HepG2 (cell line): ENCODE measurements around the gene ATP13A5. TPM values are rescaled to one million over a fixed set of nuclear protein-coding genes. Genes with fewer than 3 reads are reported as not detected.

Experiments
- ATAC-seq: fragments of 200-7000 bp; cut with Tn5 transposase; 3 replicates; pipeline ENCODE4 v1.9.1; 2020; ENCODE audit warnings: mild to moderate bottlenecking, moderate library complexity
- BruUV-seq: library from RNA; stranded (reverse); fragments of 400-500 nt; replicated peaks from 2 replicates; lab custom pipeline; 2021; lab: Mats Ljungman, UMichigan
- CTCF ChIA-PET: fragments of 300-600 bp; formaldehyde crosslinking; extraction: SDS; loops from one replicate; lab custom pipeline; 2021; ENCODE audit warnings: low total read pairs, inconsistent platforms, low intra/inter-chr PET ratio; lab: Yijun Ruan, JAX
- POLR2A ChIA-PET: fragments of 350-600 bp; sonication (Branson Sonifier 250); formaldehyde crosslinking; loops from one replicate; lab custom pipeline; 2020; ENCODE audit warnings: antibody characterized with exemption, inconsistent platforms; lab: Yijun Ruan, JAX
- DNase-seq: peaks from one replicate; pipeline ENCODE4 v3.0.0-alpha.2; 2015; ENCODE audit warnings: low spot score
- FAIRE-seq: peaks from 3 replicates; lab custom pipeline; 2011; peaks lifted over from hg19 to GRCh38; lab: Jason Lieb, UNC
- H2AFZ ChIP-seq: one replicate; pipeline ENCODE4 v1.6.1; 2011; ENCODE audit warnings: low read length, inconsistent platforms
- H3K27ac ChIP-seq: fragments of 300-600 bp; 3 replicates; pipeline ENCODE4 v1.8.0; 2011; ENCODE audit warnings: mixed run types, mild to moderate bottlenecking, mixed read lengths, low read length, inconsistent platforms; ENCODE audit not compliant: insufficient read depth; ENCODE audit errors: extremely low read length
- H3K27me3 ChIP-seq, 2 experiments: fragments of 200-600 bp in 1 of 2; 2 replicates in 1 of 2; 3 replicates in 1 of 2; pipeline versions ENCODE4 v1.6.0 to v1.8.0; 2011; ENCODE audit warnings: low read length in 2 of 2, mild to moderate bottlenecking in 2 of 2, moderate library complexity in 2 of 2, inconsistent platforms in 1 of 2; ENCODE audit not compliant: insufficient read depth in 2 of 2, control insufficient read depth in 1 of 2
- H3K36me3 ChIP-seq, 2 experiments: fragments of 200-600 bp in 1 of 2; replicated peaks in 1 of 2; 2 replicates in 1 of 2; 3 replicates in 1 of 2; pipeline versions ENCODE4 v1.5.1 to v1.8.0; 2011; ENCODE audit warnings: low read length in 2 of 2, inconsistent platforms in 1 of 2; ENCODE audit not compliant: insufficient read depth in 2 of 2, control insufficient read depth in 1 of 2
- H3K4me1 ChIP-seq: 2 replicates; pipeline ENCODE4 v1.5.1; 2012; ENCODE audit warnings: low read length, inconsistent platforms; ENCODE audit not compliant: insufficient read depth
- H3K4me2 ChIP-seq: 2 replicates; pipeline ENCODE4 v1.6.0; 2011; ENCODE audit warnings: low read depth, low read length, inconsistent platforms
- H3K4me3 ChIP-seq, 3 experiments: fragments of 200-600 bp in 1 of 3; sonication (generic), shearing (Covaris generic) in 1 of 3; replicated peaks in 1 of 3; 2 replicates each; pipeline ENCODE4 v1.5.1; 2011 to 2016; ENCODE audit warnings: low read length in 3 of 3, inconsistent platforms in 2 of 3, low read depth in 2 of 3, mild to moderate bottlenecking in 2 of 3, control low read depth in 1 of 3, mixed read lengths in 1 of 3; ENCODE audit not compliant: insufficient read depth in 1 of 3
- H3K79me2 ChIP-seq: one replicate; pipeline ENCODE4 v1.6.1; 2011; ENCODE audit warnings: low read length, inconsistent platforms; ENCODE audit not compliant: insufficient read depth
- H3K9ac ChIP-seq: 2 replicates; pipeline ENCODE4 v1.6.0; 2011; ENCODE audit warnings: mild to moderate bottlenecking, low read depth, low read length, inconsistent platforms; ENCODE audit not compliant: insufficient read depth
- H3K9me3 ChIP-seq: 2 replicates; pipeline ENCODE4 v1.5.1; 2012; ENCODE audit warnings: mild to moderate bottlenecking, low read length
- H4K20me1 ChIP-seq: 2 replicates; pipeline ENCODE4 v1.6.0; 2011; ENCODE audit warnings: inconsistent platforms, mild to moderate bottlenecking, low read length, moderate library complexity; ENCODE audit not compliant: insufficient read depth
- ATF7 ChIP-seq, 2 experiments: fragments of 450-650 bp in 1 of 2; sonication (generic) in 1 of 2; formaldehyde crosslinking in 1 of 2; IDR thresholded peaks; 2 replicates each; pipeline versions ENCODE4 v1.4.0 to v1.6.1; 2016 to 2020; ENCODE audit warnings: antibody characterized with exemption in 1 of 2, mild to moderate bottlenecking in 1 of 2, missing genetic modification reagents in 1 of 2
- DBP ChIP-seq: sonication (generic); formaldehyde crosslinking; IDR thresholded peaks from 2 replicates; pipeline ENCODE4 v1.4.0; 2020; ENCODE audit warnings: missing genetic modification reagents; ENCODE audit errors: not compliant biosample characterization
- GATAD2A ChIP-seq: IDR thresholded peaks from 2 replicates; pipeline ENCODE4 v1.6.1; 2016
- MED1 ChIP-seq: sonication (generic); formaldehyde crosslinking; IDR thresholded peaks from 2 replicates; pipeline ENCODE4 v1.4.0; 2020; ENCODE audit warnings: missing genetic modification reagents
- NFYB ChIP-seq: sonication (generic); formaldehyde crosslinking; IDR thresholded peaks from 2 replicates; pipeline ENCODE4 v1.4.0; 2020; ENCODE audit warnings: missing genetic modification reagents
- NR2C2 ChIP-seq: sonication (generic); formaldehyde crosslinking; IDR thresholded peaks from 2 replicates; pipeline ENCODE4 v1.4.0; 2020; ENCODE audit warnings: missing genetic modification reagents, mild to moderate bottlenecking, moderate library complexity, borderline replicate concordance
- PAWR ChIP-seq: sonication (generic); formaldehyde crosslinking; IDR thresholded peaks from 2 replicates; pipeline ENCODE4 v1.4.0; 2020; ENCODE audit warnings: missing genetic modification reagents, mild to moderate bottlenecking, borderline replicate concordance
- ZNF292 ChIP-seq: sonication (generic); formaldehyde crosslinking; IDR thresholded peaks from 2 replicates; pipeline ENCODE4 v1.8.1; 2022; ENCODE audit warnings: mild to moderate bottlenecking, low read depth, missing genetic modification reagents, borderline replicate concordance
- ZNF33A ChIP-seq: sonication (generic); formaldehyde crosslinking; IDR thresholded peaks from 2 replicates; pipeline ENCODE4 v1.5.1; 2020; ENCODE audit warnings: missing genetic modification reagents, mild to moderate bottlenecking, moderate library complexity, borderline replicate concordance
- ZNF549 ChIP-seq: sonication (generic); formaldehyde crosslinking; IDR thresholded peaks from 2 replicates; pipeline ENCODE4 v1.5.0; 2020; ENCODE audit warnings: missing genetic modification reagents
- ZNF687 ChIP-seq: sonication (generic); formaldehyde crosslinking; IDR thresholded peaks from 2 replicates; pipeline ENCODE4 v1.5.1; 2020; ENCODE audit warnings: mild to moderate bottlenecking, missing genetic modification reagents, moderate library complexity
- WGBS: methylation state at CpG from one replicate; pipeline ENCODE4 v1.1.6; 2017; ENCODE audit warnings: low lambda C conversion rate; 5-methylcytosine and 5-hydroxymethylcytosine counted together
- in situ Hi-C: cut with HindIII; loops from 2 replicates; pipeline ENCODE4 v1.10.0; 2017; ENCODE audit warnings: low pct_unique_long_range_greater_than_20kb; ENCODE audit not compliant: extremely low pct_ligation_motif_present
- intact Hi-C: fragments of 100-400 bp; cut with micrococcal nuclease; formaldehyde crosslinking; loops from one replicate; pipeline ENCODE4 v1.10.0; 2022; ENCODE audit not compliant: unreplicated experiment
- polyA plus RNA-seq, 8 experiments: library from polyadenylated mRNA; depleted of rRNA in 3 of 8; stranded (reverse) in 7 of 8; unstranded in 1 of 8; fragments of >200 nt; fragmentation: Illumina TruSeq in 4 of 8; extraction: Trizol in 4 of 8; gene quantifications; 2 replicates each; pipeline versions ENCODE4 v1.2.1 to v1.2.3, GENCODE V29; 2011 to 2016; ENCODE audit warnings: low read depth in 4 of 8, missing spikeins in 1 of 8, mixed read lengths in 1 of 8; ENCODE audit not compliant: insufficient read depth in 1 of 8
- total RNA-seq, 5 experiments: library from RNA; depleted of rRNA; stranded (reverse); fragments of >200 nt; fragmentation: Illumina TruSeq; extraction: Trizol; gene quantifications; 2 replicates each; pipeline ENCODE4 v1.2.3, GENCODE V29; 2016; ENCODE audit warnings: low read depth in 1 of 5
- TF ChIP-seq, protein P1 (sequence below): sonication (generic); formaldehyde crosslinking; IDR thresholded peaks from 2 replicates; pipeline ENCODE4 v1.8.1; 2023; ENCODE audit warnings: mild to moderate bottlenecking, inconsistent platforms, moderate library complexity, missing genetic modification reagents, borderline replicate concordance

ATP13A5 gene
- total and polyA plus RNA-seq, 2 of the 13 experiments (the other 11 are each of a cell fraction or from before 2014, with no cell fraction given): not detected

- CTCF ChIA-PET: no interaction called here
- 2% methylated on average over 4 of the region's 7 CpGs for WGBS
- no peaks in the 10 kb centered on the region for H3K4me1 ChIP-seq
Measured at GRCh38 chr3:193396451-193397244, 18.1 kb upstream of the ATP13A5 start.

GRCh38 chr3:193391902-193392301 is 13.3 kb upstream of the ATP13A5 start:
- Histone ChIP-seq H4K20me1 (no peaks in the 10 kb centered on the region), H3K4me2 (no peak overlapping the region), H3K9me3 (no peaks in the 10 kb centered on the region), H2AFZ (no peak overlapping the region), H3K9ac (no peak overlapping the region), H3K4me3 (no peak overlapping the region), H3K36me3 (no peaks in the 10 kb centered on the region), H3K4me1 (no peaks in the 10 kb centered on the region), H3K27me3 (no peaks in the 10 kb centered on the region; a peak in 1 of 5 replicates), H3K79me2 (no peaks in the 10 kb centered on the region), H3K27ac (no peak overlapping the region)
- ChIA-PET CTCF (no interaction called here), POLR2A (no interaction called here)
- intact Hi-C loops: no loop called here
- in situ Hi-C loops: no loop called here
- no TSS peak for BruUV-seq
- no peak for DNase-seq
- no peak for FAIRE-seq
- 0% methylated on average over 2 of the region's 3 CpGs for WGBS
- no peak for ATAC-seq
- TF ChIP-seq ZNF33A (CRISPR knock-in tag): no peak
- no peak for TF ChIP-seq NR2C2
- no peak for TF ChIP-seq ZNF549 (CRISPR knock-in tag)
- TF ChIP-seq DBP: no peak
- no peak for TF ChIP-seq GATAD2A (CRISPR knock-in tag)
- TF ChIP-seq ZNF292: no peak
- no peak for TF ChIP-seq ZNF687 (CRISPR knock-in tag)
- TF ChIP-seq MED1 (CRISPR knock-in tag): no peak
- no peak for TF ChIP-seq PAWR (CRISPR knock-in tag)
- TF ChIP-seq, protein P1, sequence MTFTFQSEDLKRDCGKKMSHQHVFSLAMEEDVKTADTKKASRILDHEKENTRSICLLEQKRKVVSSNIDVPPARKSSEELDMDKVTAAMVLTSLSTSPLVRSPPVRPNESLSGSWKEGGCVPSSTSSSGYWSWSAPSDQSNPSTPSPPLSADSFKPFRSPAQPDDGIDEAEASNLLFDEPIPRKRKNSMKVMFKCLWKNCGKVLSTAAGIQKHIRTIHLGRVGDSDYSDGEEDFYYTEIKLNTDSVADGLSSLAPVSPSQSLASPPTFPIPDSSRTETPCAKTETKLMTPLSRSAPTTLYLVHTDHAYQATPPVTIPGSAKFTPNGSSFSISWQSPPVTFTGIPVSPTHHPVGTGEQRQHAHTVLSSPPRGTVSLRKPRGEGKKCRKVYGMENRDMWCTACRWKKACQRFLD (CRISPR knock-in tag): no peak

More at GRCh38 chr3:193396451-193397244, 18.1 kb upstream of the ATP13A5 start:
- no peaks in the 10 kb centered on the region for H3K9me3 ChIP-seq
- ATAC-seq (no peak), DNase-seq (no peak), FAIRE-seq (no peak)
- in situ Hi-C loops: no loop called here
- no peak overlapping the region for H2AFZ ChIP-seq
- no peaks in the 10 kb centered on the region for H3K27me3 ChIP-seq
- no peaks in the 10 kb centered on the region for H3K79me2 ChIP-seq
- POLR2A ChIA-PET: no interaction called here
- no peaks in the 10 kb centered on the region for H4K20me1 ChIP-seq
- TF ChIP-seq NFYB (CRISPR knock-in tag) (no peak), ATF7 (IDR thresholded peaks at IDR 0.05) (peak; percentile 47), ATF7 (CRISPR knock-in tag; IDR thresholded peaks at IDR 0.05) (no peak)
- no peaks in the 10 kb centered on the region for H3K36me3 ChIP-seq
- no peak overlapping the region for H3K4me2 ChIP-seq
- H3K27ac ChIP-seq: no peak overlapping the region
- intact Hi-C loops: no loop called here
- no TSS peak for BruUV-seq
- H3K4me3 ChIP-seq: no peak overlapping the region
- H3K9ac ChIP-seq: no peak overlapping the region
